Activated CD8-positive, alpha-beta T cell treated with anti-CD3 and anti-CD28 coated beads for 36 hours (primary cell): ENCODE data around the gene CYTH3. TPM values are rescaled to one million over a fixed set of nuclear protein-coding genes. Genes with fewer than 3 reads are reported as not detected.
"Not testable (repeated sequence)": the region's sequence is repeated elsewhere in the genome, so short reads cannot be mapped to it uniquely, and the experiment has no call there.

ENCODE experiments used
- ATAC-seq: fragments of 200-7000 bp; cut with Tn5 transposase; one replicate; pipeline ENCODE4 v1.10.0; 2021; ENCODE audit warnings: mild to moderate bottlenecking, moderate library complexity
- CTCF ChIA-PET: fragments of 350-600 bp; sonication (Branson Sonifier 250); formaldehyde crosslinking; loops from one replicate; lab custom pipeline; 2021; ENCODE audit warnings: antibody characterized with exemption; lab: Charles Lee
- POLR2A ChIA-PET: fragments of 350-600 bp; sonication (Branson Sonifier 250); formaldehyde crosslinking; loops from one replicate; lab custom pipeline; 2021; ENCODE audit warnings: antibody characterized with exemption; lab: Charles Lee
- DNase-seq: peaks from one replicate; pipeline ENCODE4 v3.0.0-alpha.2; 2020
- H3K27ac Mint-ChIP-seq: one replicate; pipeline ENCODE4 v1.8.0; 2021; ENCODE audit warnings: mild to moderate bottlenecking, mixed read lengths
- H3K27me3 Mint-ChIP-seq: one replicate; pipeline ENCODE4 v1.8.0; 2021; ENCODE audit warnings: mixed read lengths
- H3K36me3 Mint-ChIP-seq: one replicate; pipeline ENCODE4 v1.8.0; 2021; ENCODE audit warnings: low read depth, mixed read lengths
- H3K4me1 Mint-ChIP-seq: one replicate; pipeline ENCODE4 v1.8.0; 2021; ENCODE audit warnings: low read depth, mixed read lengths
- H3K4me3 Mint-ChIP-seq: one replicate; pipeline ENCODE4 v1.8.0; 2021; ENCODE audit warnings: mild to moderate bottlenecking, moderate library complexity, mixed read lengths
- H3K9me3 Mint-ChIP-seq: one replicate; pipeline ENCODE4 v1.8.0; 2021; ENCODE audit warnings: mixed read lengths
- intact Hi-C: fragments of 100-400 bp; cut with micrococcal nuclease; formaldehyde crosslinking; loops from one replicate; pipeline ENCODE4 v1.10.0; 2022
- total RNA-seq, 2 experiments: library from RNA; stranded (reverse); gene quantifications; one replicate each; pipeline ENCODE4 v1.2.3, GENCODE V29; 2021
- TF ChIP-seq, protein P1 (sequence below): fragments of 200-600 bp; IDR thresholded peaks from one replicate; pipeline ENCODE4 v1.8.0; 2022; ENCODE audit warnings: antibody characterized with exemption, mild to moderate bottlenecking

CYTH3 gene
- total RNA-seq, 2 experiments from 2014 or later: 0.92 to 2.3 TPM

- Mint-ChIP-seq H3K27me3 (peaks cover 4% of the 10 kb centered on the region), H3K27ac (no peak overlapping the region), H3K4me3 (no peak overlapping the region), H3K36me3 (no peaks in the 10 kb centered on the region), H3K9me3 (no peaks in the 10 kb centered on the region), H3K4me1 (peaks cover 20% of the 10 kb centered on the region)
- peak; percentile 65 for ATAC-seq
- intact Hi-C loops: no loop called here
- TF ChIP-seq, protein P1, sequence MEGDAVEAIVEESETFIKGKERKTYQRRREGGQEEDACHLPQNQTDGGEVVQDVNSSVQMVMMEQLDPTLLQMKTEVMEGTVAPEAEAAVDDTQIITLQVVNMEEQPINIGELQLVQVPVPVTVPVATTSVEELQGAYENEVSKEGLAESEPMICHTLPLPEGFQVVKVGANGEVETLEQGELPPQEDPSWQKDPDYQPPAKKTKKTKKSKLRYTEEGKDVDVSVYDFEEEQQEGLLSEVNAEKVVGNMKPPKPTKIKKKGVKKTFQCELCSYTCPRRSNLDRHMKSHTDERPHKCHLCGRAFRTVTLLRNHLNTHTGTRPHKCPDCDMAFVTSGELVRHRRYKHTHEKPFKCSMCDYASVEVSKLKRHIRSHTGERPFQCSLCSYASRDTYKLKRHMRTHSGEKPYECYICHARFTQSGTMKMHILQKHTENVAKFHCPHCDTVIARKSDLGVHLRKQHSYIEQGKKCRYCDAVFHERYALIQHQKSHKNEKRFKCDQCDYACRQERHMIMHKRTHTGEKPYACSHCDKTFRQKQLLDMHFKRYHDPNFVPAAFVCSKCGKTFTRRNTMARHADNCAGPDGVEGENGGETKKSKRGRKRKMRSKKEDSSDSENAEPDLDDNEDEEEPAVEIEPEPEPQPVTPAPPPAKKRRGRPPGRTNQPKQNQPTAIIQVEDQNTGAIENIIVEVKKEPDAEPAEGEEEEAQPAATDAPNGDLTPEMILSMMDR: no peak
- DNase-seq: no peak
- ChIA-PET CTCF (no interaction called here), POLR2A (interaction anchor here (0.5 kb wide), 1 partner anchor 17 kb away, joined by 3 read pairs; no protein-coding TSS in a partner anchor)
These were observed 43.8 kb downstream of the CYTH3 start for GRCh38 chr7:6228361-6229229.

GRCh38 chr7:6227294-6227846, 45.1 kb downstream of the CYTH3 start:
- H3K4me1 Mint-ChIP-seq: peaks cover 12% of the 10 kb centered on the region
- no peak overlapping the region for H3K4me3 Mint-ChIP-seq
- peaks cover 4% of the 10 kb centered on the region for H3K27me3 Mint-ChIP-seq
- DNase-seq (no peak), ATAC-seq (no peak)
- POLR2A ChIA-PET: no interaction called here
- no peak overlapping the region for H3K27ac Mint-ChIP-seq
- no peaks in the 10 kb centered on the region for H3K36me3 Mint-ChIP-seq
- TF ChIP-seq, protein P1: no peak
- CTCF ChIA-PET: no interaction called here
- H3K9me3 Mint-ChIP-seq: no peaks in the 10 kb centered on the region
- intact Hi-C loops: no loop called here

DNA sequence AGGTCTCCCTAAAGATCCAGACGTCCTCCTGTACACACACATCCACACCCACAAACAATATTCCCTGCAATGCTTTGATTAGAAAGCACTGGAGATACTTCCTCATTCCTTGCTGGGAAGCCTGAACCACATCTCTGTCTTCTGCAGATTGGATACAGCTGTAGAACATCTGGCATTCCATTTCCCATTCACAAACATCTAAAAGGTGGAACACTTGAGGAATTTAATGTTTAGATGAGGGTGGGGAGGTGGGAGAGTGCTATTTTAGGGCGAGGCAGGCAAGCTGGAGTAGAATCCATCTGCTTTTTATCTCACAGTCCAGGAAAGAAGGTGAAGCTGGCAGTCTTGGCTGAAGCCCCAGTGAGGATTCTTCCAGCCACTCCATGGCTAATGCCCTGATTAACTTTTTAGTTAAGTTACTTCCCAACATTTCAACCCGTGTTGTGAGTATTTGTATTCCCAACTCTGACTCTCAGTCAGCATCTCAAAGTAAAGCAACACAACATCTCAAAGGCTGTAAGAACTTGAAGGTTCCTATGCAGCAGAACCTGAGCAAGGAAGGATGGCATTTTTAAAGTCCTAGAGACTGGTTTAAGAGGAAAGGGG, 46.1 kb downstream of the CYTH3 start:
- Mint-ChIP-seq H3K27me3 (peaks cover 4% of the 10 kb centered on the region), H3K36me3 (no peaks in the 10 kb centered on the region), H3K4me3 (no peak overlapping the region), H3K4me1 (peaks cover 20% of the 10 kb centered on the region), H3K27ac (no peak overlapping the region), H3K9me3 (no peaks in the 10 kb centered on the region)
- DNase-seq: no peak
- intact Hi-C loops: no loop called here
- no peak for ATAC-seq
- ChIA-PET CTCF (no interaction called here), POLR2A (no interaction called here)
- TF ChIP-seq, protein P1: no peak

DNA sequence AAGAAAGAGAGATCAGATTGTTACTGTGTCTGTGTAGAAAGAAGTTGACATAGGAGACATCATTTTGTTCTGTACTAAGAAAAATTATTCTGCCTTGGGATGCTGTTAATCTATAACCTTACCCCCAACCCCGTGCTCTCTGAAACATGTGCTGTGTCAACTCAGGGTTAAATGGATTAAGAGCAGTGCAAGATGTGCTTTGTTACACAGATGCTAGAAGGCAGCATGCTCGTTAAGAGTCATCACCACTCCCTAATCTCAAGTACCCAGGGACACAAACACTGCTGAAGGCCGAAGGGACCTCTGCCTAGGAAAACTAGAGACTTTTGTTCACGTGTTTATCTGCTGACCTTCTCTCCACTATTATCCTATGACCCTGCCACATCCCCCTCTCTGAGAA, 49.0 kb downstream of the CYTH3 start:
- not testable (repeated sequence) for H3K27ac Mint-ChIP-seq

DNA sequence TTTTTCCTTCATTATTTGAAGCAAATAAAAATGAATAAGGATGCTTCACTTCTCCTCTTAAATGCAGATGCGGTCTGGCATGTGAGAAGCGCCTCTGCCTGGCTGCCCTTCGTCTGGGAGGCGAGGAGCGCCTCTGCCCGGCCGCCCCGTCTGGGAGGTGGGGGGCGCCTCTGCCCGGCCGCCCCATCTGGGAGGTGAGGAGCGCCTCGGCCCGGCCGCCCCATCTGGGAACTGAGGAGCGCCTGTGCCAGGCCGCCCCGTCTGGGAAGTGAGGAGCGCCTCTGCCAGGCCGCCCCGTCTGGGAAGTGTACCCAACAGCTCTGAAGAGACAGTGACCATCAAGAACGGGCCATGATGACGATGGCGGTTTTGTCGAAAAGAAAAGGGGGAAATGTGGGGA, 49.4 kb downstream of the CYTH3 start:
- H3K27me3 Mint-ChIP-seq, H3K9me3 Mint-ChIP-seq, H3K27ac Mint-ChIP-seq, POLR2A ChIA-PET, ATAC-seq, H3K4me3 Mint-ChIP-seq, H3K36me3 Mint-ChIP-seq, DNase-seq, intact Hi-C loops, CTCF ChIA-PET: not testable (repeated sequence)
- H3K4me1 Mint-ChIP-seq: peaks cover 17% of the 10 kb centered on the region

More for the DNA sequence above, 49.0 kb downstream of the CYTH3 start:
- H3K4me1 Mint-ChIP-seq: peaks cover 21% of the 10 kb centered on the region
- CTCF ChIA-PET, H3K9me3 Mint-ChIP-seq, H3K4me3 Mint-ChIP-seq, H3K36me3 Mint-ChIP-seq, intact Hi-C loops, ATAC-seq, H3K27me3 Mint-ChIP-seq, DNase-seq, POLR2A ChIA-PET: not testable (repeated sequence)
